Neural cell (in vitro differentiated cells): ENCODE results near the gene IGF1R. TPM values are rescaled to one million over a fixed set of nuclear protein-coding genes. Genes with fewer than 3 reads are reported as not detected.

Experiments
- H2AFZ ChIP-seq: fragments of 200-600, 300-800 bp; sonication (generic), shearing (Covaris generic); 2 replicates; pipeline ENCODE4 v1.6.0; 2014; ENCODE audit warnings: low read depth, mild to moderate bottlenecking, antibody characterized with exemption, low read length, moderate library complexity
- H3F3A ChIP-seq: fragments of 200-600 bp; shearing (Covaris generic); 2 replicates; pipeline ENCODE4 v1.6.1; 2016; ENCODE audit warnings: mild to moderate bottlenecking, moderate library complexity, mixed read lengths, antibody characterized with exemption, low read length; ENCODE audit not compliant: insufficient read depth, poor library complexity, severe bottlenecking
- H3K27ac ChIP-seq: fragments of 200-600, 300-800 bp; sonication (generic), shearing (Covaris generic); 2 replicates; pipeline ENCODE4 v1.5.1; 2014; ENCODE audit warnings: mild to moderate bottlenecking, low read length, moderate library complexity
- H3K27me3 ChIP-seq: fragments of 300-800, 200-600 bp; sonication (generic), shearing (Covaris generic); 2 replicates; pipeline ENCODE4 v1.6.0; 2014; ENCODE audit warnings: mild to moderate bottlenecking, low read depth, low read length, moderate library complexity; ENCODE audit not compliant: insufficient read depth
- H3K36me3 ChIP-seq: fragments of 300-800, 200-600 bp; sonication (generic), shearing (Covaris generic); 2 replicates; pipeline ENCODE4 v1.5.1; 2014; ENCODE audit warnings: mild to moderate bottlenecking, antibody characterized with exemption, low read length, moderate library complexity; ENCODE audit not compliant: insufficient read depth
- H3K4me2 ChIP-seq: fragments of 300-800, 200-600 bp; sonication (generic), shearing (Covaris generic); 2 replicates; pipeline ENCODE4 v1.6.0; 2014; ENCODE audit warnings: mild to moderate bottlenecking, low read length
- H3K4me3 ChIP-seq: fragments of 300-800, 200-600 bp; sonication (generic), shearing (Covaris generic); 2 replicates; pipeline ENCODE4 v1.5.1; 2014; ENCODE audit warnings: mild to moderate bottlenecking, low read length, moderate library complexity
- H3K79me2 ChIP-seq: fragments of 200-600 bp; shearing (Covaris generic); replicated peaks from 2 replicates; pipeline ENCODE4 v1.6.0; 2014; ENCODE audit warnings: mild to moderate bottlenecking, low read length, moderate library complexity; ENCODE audit not compliant: insufficient read depth
- H3K9ac ChIP-seq: fragments of 300-800, 200-600 bp; sonication (generic), shearing (Covaris generic); 2 replicates; pipeline ENCODE4 v1.6.1; 2016; ENCODE audit warnings: mild to moderate bottlenecking, low read length, mixed read lengths
- H3K9me2 ChIP-seq: fragments of 200-600 bp; shearing (Covaris generic); 2 replicates; pipeline ENCODE4 v1.6.1; 2016; ENCODE audit warnings: mild to moderate bottlenecking, low read length, mixed read lengths; ENCODE audit not compliant: insufficient read depth
- H3K9me3 ChIP-seq: fragments of 200-600, 300-800 bp; sonication (generic), shearing (Covaris generic); 2 replicates; pipeline ENCODE4 v1.6.1; 2016; ENCODE audit warnings: mild to moderate bottlenecking, mixed run types, low read length, moderate library complexity, mixed read lengths
- H4K20me1 ChIP-seq: fragments of 200-600 bp; shearing (Covaris generic); 2 replicates; pipeline ENCODE4 v1.6.1; 2016; ENCODE audit warnings: mild to moderate bottlenecking, mixed run types; ENCODE audit not compliant: insufficient read depth
- EP300 ChIP-seq: fragments of 450-650 bp; conservative IDR thresholded peaks from 2 replicates; pipeline ENCODE4 v1.6.1; 2014; ENCODE audit warnings: antibody characterized with exemption, mild to moderate bottlenecking, moderate library complexity; ENCODE audit not compliant: poor library complexity, severe bottlenecking
- EZH2 ChIP-seq: fragments of 200-600, 300-800 bp; shearing (Covaris generic), sonication (generic); IDR thresholded peaks from 2 replicates; pipeline ENCODE4 v1.6.1; 2014; ENCODE audit warnings: antibody characterized with exemption, low read length, borderline replicate concordance, mild to moderate bottlenecking; ENCODE audit not compliant: insufficient read depth, poor library complexity, severe bottlenecking
- MXI1 ChIP-seq: fragments of 450-650 bp; conservative IDR thresholded peaks from 2 replicates; pipeline ENCODE4 v1.6.1; 2014; ENCODE audit warnings: antibody characterized with exemption, mild to moderate bottlenecking; ENCODE audit not compliant: poor library complexity, severe bottlenecking
- POLR2AphosphoS5 ChIP-seq: IDR thresholded peaks from 2 replicates; pipeline ENCODE4 v1.6.1; 2012
- RAD21 ChIP-seq: fragments of 450-650 bp; conservative IDR thresholded peaks from 2 replicates; pipeline ENCODE4 v1.6.1; 2014; ENCODE audit warnings: antibody characterized with exemption, mild to moderate bottlenecking, moderate library complexity
- SMC3 ChIP-seq: fragments of 450-650 bp; conservative IDR thresholded peaks from 2 replicates; pipeline ENCODE4 v1.6.1; 2014; ENCODE audit warnings: antibody characterized with exemption, mild to moderate bottlenecking, moderate library complexity; ENCODE audit not compliant: poor library complexity
- TAF1 ChIP-seq: IDR thresholded peaks from 2 replicates; pipeline ENCODE4 v1.6.1; 2012; ENCODE audit warnings: low read depth
- polyA plus RNA-seq: library from polyadenylated mRNA; depleted of rRNA; stranded (reverse); fragments of >200 nt; gene quantifications from 2 replicates; pipeline ENCODE4 v1.2.3, GENCODE V29; 2014
- TF ChIP-seq, protein P1 (sequence below): fragments of 450-650 bp; IDR thresholded peaks from 2 replicates; pipeline ENCODE4 v1.5.1; 2014; ENCODE audit warnings: antibody characterized with exemption, mild to moderate bottlenecking, moderate library complexity; ENCODE audit not compliant: poor library complexity, severe bottlenecking
- TF ChIP-seq, protein P2 (sequence below): IDR thresholded peaks from 2 replicates; pipeline ENCODE4 v1.6.1; 2012; ENCODE audit warnings: borderline replicate concordance

The IGF1R gene
- polyA plus RNA-seq, 1 donor from 2014 or later, result 10.9 TPM

DNA sequence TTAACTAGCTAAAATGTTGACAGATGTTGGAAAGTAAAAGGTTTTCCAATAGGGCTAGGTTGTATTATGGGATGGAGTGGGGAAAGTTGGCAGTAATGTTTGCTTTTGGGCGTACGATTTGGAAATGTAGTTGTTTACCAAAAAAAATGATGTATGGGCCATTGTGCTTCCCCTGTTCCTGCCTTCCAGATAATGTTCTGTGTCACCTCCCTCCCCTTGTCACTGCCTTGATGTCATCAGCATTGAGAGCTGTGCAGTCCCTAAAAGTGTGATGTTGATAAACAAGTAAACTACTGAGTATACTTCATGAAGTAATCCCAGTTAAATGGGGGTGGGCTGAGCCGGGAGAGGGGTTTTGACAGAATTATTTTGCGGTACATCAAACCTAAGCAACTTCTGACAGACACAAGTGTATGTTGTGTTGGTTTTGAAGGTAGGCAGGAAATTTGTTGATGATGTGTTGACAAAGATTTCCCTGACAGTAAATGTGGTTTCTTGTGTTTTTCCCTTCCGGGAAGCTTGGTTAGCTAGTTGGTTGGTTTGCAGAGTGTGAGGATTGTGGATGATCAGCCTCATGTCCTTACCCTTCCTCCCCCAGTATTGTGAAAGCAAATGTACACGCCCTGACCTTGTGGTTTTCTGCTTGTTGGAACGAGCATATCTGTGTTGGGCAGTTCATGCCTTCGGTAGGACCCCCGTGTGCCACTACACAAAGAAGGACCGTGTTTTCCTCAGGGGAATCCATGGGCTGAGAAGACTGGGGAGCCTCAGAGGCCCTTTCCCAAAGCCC, 271.9 kb downstream of the IGF1R start:
- Histone ChIP-seq H4K20me1 (no peaks in the 10 kb centered on the region), H3K79me2 (no peaks in the 10 kb centered on the region), H3K9me3 (no peaks in the 10 kb centered on the region), H3K27me3 (no peaks in the 10 kb centered on the region), H3K4me2 (no peak overlapping the region), H3K9me2 (no peaks in the 10 kb centered on the region), H3K9ac (no peak overlapping the region), H3F3A (no peaks in the 10 kb centered on the region), H3K27ac (no peak overlapping the region), H2AFZ (no peak overlapping the region), H3K36me3 (peaks cover 15% of the 10 kb centered on the region), H3K4me3 (no peak overlapping the region)
- TF ChIP-seq EP300 (no peak), POLR2AphosphoS5 (no peak), TAF1 (no peak)
- TF ChIP-seq, protein P1, sequence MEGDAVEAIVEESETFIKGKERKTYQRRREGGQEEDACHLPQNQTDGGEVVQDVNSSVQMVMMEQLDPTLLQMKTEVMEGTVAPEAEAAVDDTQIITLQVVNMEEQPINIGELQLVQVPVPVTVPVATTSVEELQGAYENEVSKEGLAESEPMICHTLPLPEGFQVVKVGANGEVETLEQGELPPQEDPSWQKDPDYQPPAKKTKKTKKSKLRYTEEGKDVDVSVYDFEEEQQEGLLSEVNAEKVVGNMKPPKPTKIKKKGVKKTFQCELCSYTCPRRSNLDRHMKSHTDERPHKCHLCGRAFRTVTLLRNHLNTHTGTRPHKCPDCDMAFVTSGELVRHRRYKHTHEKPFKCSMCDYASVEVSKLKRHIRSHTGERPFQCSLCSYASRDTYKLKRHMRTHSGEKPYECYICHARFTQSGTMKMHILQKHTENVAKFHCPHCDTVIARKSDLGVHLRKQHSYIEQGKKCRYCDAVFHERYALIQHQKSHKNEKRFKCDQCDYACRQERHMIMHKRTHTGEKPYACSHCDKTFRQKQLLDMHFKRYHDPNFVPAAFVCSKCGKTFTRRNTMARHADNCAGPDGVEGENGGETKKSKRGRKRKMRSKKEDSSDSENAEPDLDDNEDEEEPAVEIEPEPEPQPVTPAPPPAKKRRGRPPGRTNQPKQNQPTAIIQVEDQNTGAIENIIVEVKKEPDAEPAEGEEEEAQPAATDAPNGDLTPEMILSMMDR, result no peak

DNA sequence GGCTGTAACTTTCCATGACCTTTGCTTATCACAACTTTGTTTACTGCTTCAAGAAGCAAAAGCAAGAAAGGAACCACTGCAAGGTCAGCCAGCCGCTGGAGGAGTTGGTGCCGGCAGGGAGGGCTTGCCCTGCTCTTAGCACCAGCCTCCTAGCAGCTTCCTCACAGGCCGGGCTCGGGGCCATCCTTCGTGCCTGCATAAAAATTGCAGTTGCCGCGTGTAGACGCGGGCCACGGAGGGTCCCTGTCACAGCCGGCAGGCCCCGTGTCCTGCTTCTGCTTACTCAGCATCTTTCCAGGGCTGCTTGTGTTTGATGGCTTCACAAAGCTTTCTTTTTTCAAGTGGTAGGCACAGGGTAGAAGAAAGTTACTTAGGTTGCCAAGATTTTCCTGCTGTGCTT, 274.8 kb downstream of the IGF1R start:
- Histone ChIP-seq H3K79me2 (no peaks in the 10 kb centered on the region), H3K27ac (no peak overlapping the region), H3K9ac (no peak overlapping the region), H3F3A (no peaks in the 10 kb centered on the region), H2AFZ (no peak overlapping the region), H4K20me1 (no peaks in the 10 kb centered on the region), H3K4me3 (no peak overlapping the region), H3K27me3 (no peaks in the 10 kb centered on the region), H3K9me3 (no peaks in the 10 kb centered on the region), H3K4me2 (no peak overlapping the region), H3K36me3 (peaks cover 10% of the 10 kb centered on the region), H3K9me2 (no peaks in the 10 kb centered on the region)
- TF ChIP-seq POLR2AphosphoS5, result no peak
- TF ChIP-seq, protein P2, sequence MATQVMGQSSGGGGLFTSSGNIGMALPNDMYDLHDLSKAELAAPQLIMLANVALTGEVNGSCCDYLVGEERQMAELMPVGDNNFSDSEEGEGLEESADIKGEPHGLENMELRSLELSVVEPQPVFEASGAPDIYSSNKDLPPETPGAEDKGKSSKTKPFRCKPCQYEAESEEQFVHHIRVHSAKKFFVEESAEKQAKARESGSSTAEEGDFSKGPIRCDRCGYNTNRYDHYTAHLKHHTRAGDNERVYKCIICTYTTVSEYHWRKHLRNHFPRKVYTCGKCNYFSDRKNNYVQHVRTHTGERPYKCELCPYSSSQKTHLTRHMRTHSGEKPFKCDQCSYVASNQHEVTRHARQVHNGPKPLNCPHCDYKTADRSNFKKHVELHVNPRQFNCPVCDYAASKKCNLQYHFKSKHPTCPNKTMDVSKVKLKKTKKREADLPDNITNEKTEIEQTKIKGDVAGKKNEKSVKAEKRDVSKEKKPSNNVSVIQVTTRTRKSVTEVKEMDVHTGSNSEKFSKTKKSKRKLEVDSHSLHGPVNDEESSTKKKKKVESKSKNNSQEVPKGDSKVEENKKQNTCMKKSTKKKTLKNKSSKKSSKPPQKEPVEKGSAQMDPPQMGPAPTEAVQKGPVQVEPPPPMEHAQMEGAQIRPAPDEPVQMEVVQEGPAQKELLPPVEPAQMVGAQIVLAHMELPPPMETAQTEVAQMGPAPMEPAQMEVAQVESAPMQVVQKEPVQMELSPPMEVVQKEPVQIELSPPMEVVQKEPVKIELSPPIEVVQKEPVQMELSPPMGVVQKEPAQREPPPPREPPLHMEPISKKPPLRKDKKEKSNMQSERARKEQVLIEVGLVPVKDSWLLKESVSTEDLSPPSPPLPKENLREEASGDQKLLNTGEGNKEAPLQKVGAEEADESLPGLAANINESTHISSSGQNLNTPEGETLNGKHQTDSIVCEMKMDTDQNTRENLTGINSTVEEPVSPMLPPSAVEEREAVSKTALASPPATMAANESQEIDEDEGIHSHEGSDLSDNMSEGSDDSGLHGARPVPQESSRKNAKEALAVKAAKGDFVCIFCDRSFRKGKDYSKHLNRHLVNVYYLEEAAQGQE, result no peak
- TF ChIP-seq RAD21, result no peak
- no peak for TF ChIP-seq EZH2
- TF ChIP-seq MXI1, result no peak
- no peak for TF ChIP-seq SMC3
- TF ChIP-seq TAF1, result no peak
- TF ChIP-seq, protein P1, result no peak
- TF ChIP-seq EP300, result no peak
